Measurements from ENCODE around the gene RBBP4. TPM values are rescaled to one million over a fixed set of nuclear protein-coding genes. Genes with fewer than 3 reads are reported as not detected.

Gene RBBP4
- total and polyA plus RNA-seq, 2 of the 8 experiments (the other 6 are each of a cell fraction or from before 2014, with no cell fraction given), result 147 to 397 TPM

GRCh38 chr1:32652244-32652962 lies 1.4 kb downstream of the RBBP4 start:
- H3K27ac ChIP-seq (ENCODE audit: low read depth, low read length), result no peak overlapping the region
- H3K4me3 ChIP-seq (ENCODE audit: extremely low read depth in 1 of 4, insufficient read depth in 2 of 4, low read depth in 3 of 4, low read length in 4 of 4), result peak overlapping the region; percentile 88 to 99 (median 96); a peak in 7 of 8 replicates
- H3K14ac ChIP-seq (ENCODE audit: insufficient read length), result no peak overlapping the region
- H3K18ac ChIP-seq (ENCODE audit: extremely low read depth, low read length), result no peak overlapping the region
- no peak overlapping the region for H4K91ac ChIP-seq (replicated peaks; ENCODE audit: insufficient read length, low read length)
- no peak overlapping the region for H2BK12ac ChIP-seq (ENCODE audit: low read depth, low read length)
- peaks cover 13 to 88% of the 10 kb centered on the region in 2 experiments for H3K79me2 ChIP-seq (ENCODE audit: control insufficient read depth in 1 of 2, insufficient read depth in 2 of 2, low read length in 2 of 2)
- H2BK15ac ChIP-seq (ENCODE audit: low read length), result no peak overlapping the region
- H3K4me1 ChIP-seq (replicated peaks in 1 of 4; ENCODE audit: control insufficient read depth in 3 of 4, insufficient read depth in 4 of 4, low read length in 3 of 4), result peaks cover 0 to 5% (median 1%) of the 10 kb centered on the region in 4 experiments; a peak in 4 of 7 replicates
- H2BK20ac ChIP-seq (ENCODE audit: low read length), result no peak overlapping the region
- H3K27me3 ChIP-seq (replicated peaks in 1 of 4; ENCODE audit: control insufficient read depth in 3 of 4, extremely low read depth in 1 of 4, insufficient read depth in 3 of 4, low read length in 3 of 4), result no peaks in the 10 kb centered on the region
- H2BK120ac ChIP-seq (replicated peaks; ENCODE audit: low read depth, low read length), result no peak overlapping the region
- peak overlapping the region; percentile 85 to 91 for H3K4me2 ChIP-seq (ENCODE audit: insufficient read depth in 1 of 2, low read depth in 2 of 2, low read length in 2 of 2)
- DNase-seq (ENCODE audit: low read depth in 1 of 2, low spot score in 2 of 2) (no peak), FAIRE-seq (no peak)
- no peak overlapping the region for H4K5ac ChIP-seq (ENCODE audit: insufficient read length, low read depth, low read length)
- H2BK5ac ChIP-seq (ENCODE audit: low read depth, low read length), result peak overlapping the region; percentile 44; the same call in 1 of the 2 replicates
- peaks cover 7 to 58% (median 36%) of the 10 kb centered on the region in 4 experiments; a peak in 7 of 8 replicates for H3K36me3 ChIP-seq (ENCODE audit: control insufficient read depth in 2 of 4, insufficient read depth in 4 of 4, low read length in 3 of 4)
- no peak overlapping the region for H2AFZ ChIP-seq (ENCODE audit: low read length)
- ChIA-PET CTCF (ENCODE audit: partially characterized antibody) (interaction anchor here (0.6 to 3.5 kb wide), 3 partner anchors 45 to 251 kb away, joined by 3 to 11 read pairs (median 3); no protein-coding TSS in a partner anchor), POLR2A (ENCODE audit: partially characterized antibody) (interaction anchor here (0.6 to 8.7 kb wide), 14 partner anchors 12 to 160 kb away, joined by 3 to 118 read pairs (median 7); partner anchors contain the start of gene ZBTB8A)
- H3K56ac ChIP-seq (replicated peaks; ENCODE audit: insufficient read length, low read depth, low read length), result no peak overlapping the region
- 90% methylated on average over 16 of the region's 16 CpGs; no CpG with 5 or more reads in 1 of the 2 experiments for WGBS, 2 experiments (ENCODE audit: extremely low coverage in 1 of 2, insufficient coverage in 1 of 2, insufficient read length in 1 of 2, insufficient replicate concordance in 2 of 2, low coverage in 1 of 2, low lambda C conversion rate in 2 of 2, missing lambda C conversion rate in 1 of 2)
- no peak overlapping the region; a peak in 1 of 7 replicates for H3K9ac ChIP-seq (replicated peaks in 1 of 4; ENCODE audit: extremely low read depth in 1 of 4, low read depth in 3 of 4, low read length in 3 of 4)
- no peak overlapping the region for H4K8ac ChIP-seq (ENCODE audit: extremely low read depth, insufficient read depth, low read length)
- peaks cover 5% of the 10 kb centered on the region for H3K23me2 ChIP-seq (ENCODE audit: low read depth, low read length)
- peaks cover 4 to 7% of the 10 kb centered on the region in 2 experiments for H4K20me1 ChIP-seq (replicated peaks in 1 of 2; ENCODE audit: control insufficient read depth in 1 of 2, insufficient read depth in 2 of 2, low read length in 2 of 2)
- no peak overlapping the region for H3K4ac ChIP-seq (replicated peaks; ENCODE audit: insufficient read length, low read depth, low read length)
- H3K9me3 ChIP-seq (ENCODE audit: insufficient read depth in 2 of 2, low read depth in 1 of 2, low read length in 1 of 2), result 0 out of 4 replicates have a peak, but pooled peaks cover 0 to under 1% of the 10 kb centered on the region in 2 experiments
- H3K23ac ChIP-seq (ENCODE audit: insufficient read length), result no peak overlapping the region
- no peak overlapping the region for H2AK5ac ChIP-seq (ENCODE audit: low read depth, low read length)
- peaks cover 2% of the 10 kb centered on the region; the same call in 1 of the 2 replicates for H3K79me1 ChIP-seq (ENCODE audit: low read depth, low read length)
